Cerebellar cortex (tissue), 1 donor: ENCODE measurements around the gene PLAAT2.
"Not testable (repeated sequence)": the region's sequence is repeated elsewhere in the genome, so short reads cannot be mapped to it uniquely, and the experiment has no call there.

Experiments
- DNase-seq: peaks from one replicate; pipeline ENCODE4 v3.0.0-alpha.2; 2015; ENCODE audit warnings: low spot score

Gene PLAAT2

GRCh38 chr11:63549411-63549810 is 13.8 kb downstream of the PLAAT2 start:
- no peak for DNase-seq

GRCh38 chr11:63548178-63548577 is 15.0 kb downstream of the PLAAT2 start:
- no peak for DNase-seq

- no peak for DNase-seq
Measured at GRCh38 chr11:63547061-63547460, 16.1 kb downstream of the PLAAT2 start.

GRCh38 chr11:63543711-63544110 is 19.5 kb downstream of the PLAAT2 start:
- no peak for DNase-seq

GRCh38 chr11:63542506-63542905 is 20.7 kb downstream of the PLAAT2 start:
- not testable (repeated sequence) for DNase-seq

GRCh38 chr11:63537293-63538101 is 25.7 kb downstream of the PLAAT2 start:
- DNase-seq, result peak; percentile 98

- peak; percentile 53 for DNase-seq
Measured at GRCh38 chr11:63536669-63537292, 26.4 kb downstream of the PLAAT2 start, which contains the start of gene PLAAT4. PLAAT4 (plus strand) TSS chr11:63536808; CDS start chr11:63536869, 61 bp downstream.

GRCh38 chr11:63535734-63536133 is 27.4 kb downstream of the PLAAT2 start:
- no peak for DNase-seq

GRCh38 chr11:63534895-63535461 is 28.2 kb downstream of the PLAAT2 start:
- no peak for DNase-seq

- DNase-seq, result no peak
Measured at GRCh38 chr11:63534076-63534475, 29.1 kb downstream of the PLAAT2 start.

GRCh38 chr11:63532799-63533475 is 30.2 kb downstream of the PLAAT2 start:
- no peak for DNase-seq

GRCh38 chr11:63532117-63532516 is 31.1 kb downstream of the PLAAT2 start:
- no peak for DNase-seq

- DNase-seq, result not testable (repeated sequence)
Measured at GRCh38 chr11:63531074-63531792, 31.9 kb downstream of the PLAAT2 start.

GRCh38 chr11:63530021-63530420 is 33.2 kb downstream of the PLAAT2 start:
- no peak for DNase-seq

- not testable (repeated sequence) for DNase-seq
Measured at GRCh38 chr11:63529373-63529772, 33.8 kb downstream of the PLAAT2 start.

GRCh38 chr11:63528729-63529278 is 34.4 kb downstream of the PLAAT2 start:
- DNase-seq, result not testable (repeated sequence)

- not testable (repeated sequence) for DNase-seq
Measured at GRCh38 chr11:63528156-63528555, 35.0 kb downstream of the PLAAT2 start.

- no peak for DNase-seq
Measured at GRCh38 chr11:63527667-63528066, 35.5 kb downstream of the PLAAT2 start.

- no peak for DNase-seq
Measured at GRCh38 chr11:63523151-63523550, 40.0 kb downstream of the PLAAT2 start.

- no peak for DNase-seq
Measured at GRCh38 chr11:63521896-63522295, 41.3 kb downstream of the PLAAT2 start.

- no peak for DNase-seq
Measured at GRCh38 chr11:63520606-63521170, 42.5 kb downstream of the PLAAT2 start.
